SH-SY5Y (cell line): ENCODE data around the gene CEACAM4.

ENCODE experiments used
- GATA2 ChIP-seq: IDR thresholded peaks from 2 replicates; pipeline ENCODE4 v1.6.1; 2011; ENCODE audit warnings: mild to moderate bottlenecking, low read depth, low read length
- GATA3 ChIP-seq: IDR thresholded peaks from 2 replicates; pipeline ENCODE4 v1.6.1; 2011; ENCODE audit warnings: low read depth, mild to moderate bottlenecking, low read length, moderate library complexity

DNA sequence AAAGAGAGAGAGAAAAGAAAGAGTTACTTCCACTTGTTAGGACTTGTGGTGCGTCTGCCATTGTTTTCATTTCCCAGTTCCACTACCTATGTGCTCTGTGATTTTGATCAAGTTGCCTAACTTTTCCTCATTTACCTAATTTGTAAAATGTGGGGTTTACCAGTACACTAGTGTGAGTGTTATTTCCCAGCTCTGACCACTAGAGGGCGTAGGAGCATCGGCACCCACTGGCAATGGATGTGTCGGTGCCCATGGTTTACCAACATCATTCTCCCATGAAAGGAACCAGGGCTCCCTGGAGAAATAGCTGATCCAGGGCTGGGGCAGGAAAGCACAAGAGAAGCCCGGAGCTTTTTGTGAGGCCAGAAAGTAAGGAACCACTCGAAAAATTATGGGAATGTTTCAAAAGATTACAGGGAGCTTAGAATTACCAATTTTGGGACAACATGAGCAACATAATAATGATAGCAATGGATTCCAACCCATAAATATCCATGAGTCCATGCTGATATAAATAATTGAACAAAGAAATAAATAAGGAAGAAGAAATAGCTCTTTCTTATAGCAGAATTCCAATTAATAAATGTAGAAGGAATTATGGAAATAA, 15.1 kb upstream of the CEACAM4 start:
- TF ChIP-seq GATA2 (no peak), GATA3 (no peak)
